SK-N-DZ (cell line): ENCODE data around the gene ACKR3.

Experiments used
- DNase-seq: peaks from one replicate; pipeline ENCODE4 v3.0.0-alpha.2; 2015; ENCODE audit warnings: low spot score

ACKR3 gene

GRCh38 chr2:236608188-236608525 lies 38.5 kb downstream of the ACKR3 start:
- DNase-seq, result peak; percentile 70

- DNase-seq, result no peak
Measured at GRCh38 chr2:236608710-236609109, 39.1 kb downstream of the ACKR3 start.

- no peak for DNase-seq
Measured at GRCh38 chr2:236610991-236611821, 41.6 kb downstream of the ACKR3 start.

GRCh38 chr2:236612737-236613136 lies 43.1 kb downstream of the ACKR3 start:
- no peak for DNase-seq

GRCh38 chr2:236613612-236614011 lies 44.0 kb downstream of the ACKR3 start:
- DNase-seq, result no peak

GRCh38 chr2:236614551-236614950 lies 44.9 kb downstream of the ACKR3 start:
- DNase-seq, result no peak

- DNase-seq, result no peak
Measured at GRCh38 chr2:236616031-236616430, 46.4 kb downstream of the ACKR3 start.

- no peak for DNase-seq
Measured at GRCh38 chr2:236616624-236617023, 47.0 kb downstream of the ACKR3 start.

- no peak for DNase-seq
Measured at GRCh38 chr2:236617221-236617737, 47.7 kb downstream of the ACKR3 start.

- no peak for DNase-seq
Measured at GRCh38 chr2:236617796-236618195, 48.2 kb downstream of the ACKR3 start.

- no peak for DNase-seq
Measured at GRCh38 chr2:236618370-236618769, 48.7 kb downstream of the ACKR3 start.

GRCh38 chr2:236619910-236620612 lies 50.4 kb downstream of the ACKR3 start:
- DNase-seq, result no peak

GRCh38 chr2:236621786-236622185 lies 52.2 kb downstream of the ACKR3 start:
- DNase-seq, result no peak

- DNase-seq, result no peak
Measured at GRCh38 chr2:236622201-236622600, 52.6 kb downstream of the ACKR3 start.

GRCh38 chr2:236622660-236623059 lies 53.0 kb downstream of the ACKR3 start:
- no peak for DNase-seq

- DNase-seq, result no peak
Measured at GRCh38 chr2:236623816-236624215, 54.2 kb downstream of the ACKR3 start.

- no peak for DNase-seq
Measured at GRCh38 chr2:236625156-236625690, 55.6 kb downstream of the ACKR3 start.

- no peak for DNase-seq
Measured at GRCh38 chr2:236626391-236627150, 56.9 kb downstream of the ACKR3 start.

GRCh38 chr2:236627193-236627592 lies 57.6 kb downstream of the ACKR3 start:
- no peak for DNase-seq

GRCh38 chr2:236627841-236628240 lies 58.2 kb downstream of the ACKR3 start:
- no peak for DNase-seq

- DNase-seq, result no peak
Measured at GRCh38 chr2:236628256-236628901, 58.8 kb downstream of the ACKR3 start.
